Thyroid gland (tissue), 4 donors: ENCODE data around the gene FCGR1A.
"Not testable (repeated sequence)": the region's sequence is repeated elsewhere in the genome, so short reads cannot be mapped to it uniquely, and the experiment has no call there.

Source experiments
- POLR2A ChIP-seq, 2 donors: fragments of 450-650 bp; IDR thresholded peaks; one replicate each; pipeline ENCODE4 v1.6.1; 2017; ENCODE audit warnings: antibody characterized with exemption in 2 of 2, mild to moderate bottlenecking in 2 of 2, moderate library complexity in 1 of 2
- TF ChIP-seq, protein P1 (sequence below), 6 experiments: fragments of 200-600 bp in 3 of 6; fragments of 450-650 bp in 3 of 6; sonication (generic) in 3 of 6; IDR thresholded peaks; one replicate each; pipeline ENCODE4 v1.5.1; 2016 to 2019; ENCODE audit warnings: antibody characterized with exemption in 6 of 6, mild to moderate bottlenecking in 2 of 6, inconsistent platforms in 1 of 6, moderate library complexity in 1 of 6

DNA sequence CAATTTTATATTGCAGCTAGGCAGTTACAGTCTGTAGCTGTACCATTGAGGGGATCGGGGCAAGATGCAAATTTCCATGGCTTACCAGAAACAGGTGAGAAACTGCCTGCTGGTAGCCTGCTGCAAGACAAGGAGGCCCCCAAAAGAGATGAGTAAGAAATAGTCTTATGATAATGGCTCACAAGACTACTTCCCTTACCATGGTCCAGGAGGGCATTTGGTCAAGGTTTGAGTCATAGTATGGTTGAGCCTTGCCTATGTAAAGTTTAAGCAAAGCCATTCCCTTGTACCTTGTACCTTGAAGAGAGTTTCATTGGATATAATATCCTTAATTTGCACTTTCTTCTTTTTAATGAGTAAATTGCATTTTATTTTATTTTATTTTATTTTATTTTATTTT, 30.3 kb upstream of the FCGR1A start:
- TF ChIP-seq, protein P1, sequence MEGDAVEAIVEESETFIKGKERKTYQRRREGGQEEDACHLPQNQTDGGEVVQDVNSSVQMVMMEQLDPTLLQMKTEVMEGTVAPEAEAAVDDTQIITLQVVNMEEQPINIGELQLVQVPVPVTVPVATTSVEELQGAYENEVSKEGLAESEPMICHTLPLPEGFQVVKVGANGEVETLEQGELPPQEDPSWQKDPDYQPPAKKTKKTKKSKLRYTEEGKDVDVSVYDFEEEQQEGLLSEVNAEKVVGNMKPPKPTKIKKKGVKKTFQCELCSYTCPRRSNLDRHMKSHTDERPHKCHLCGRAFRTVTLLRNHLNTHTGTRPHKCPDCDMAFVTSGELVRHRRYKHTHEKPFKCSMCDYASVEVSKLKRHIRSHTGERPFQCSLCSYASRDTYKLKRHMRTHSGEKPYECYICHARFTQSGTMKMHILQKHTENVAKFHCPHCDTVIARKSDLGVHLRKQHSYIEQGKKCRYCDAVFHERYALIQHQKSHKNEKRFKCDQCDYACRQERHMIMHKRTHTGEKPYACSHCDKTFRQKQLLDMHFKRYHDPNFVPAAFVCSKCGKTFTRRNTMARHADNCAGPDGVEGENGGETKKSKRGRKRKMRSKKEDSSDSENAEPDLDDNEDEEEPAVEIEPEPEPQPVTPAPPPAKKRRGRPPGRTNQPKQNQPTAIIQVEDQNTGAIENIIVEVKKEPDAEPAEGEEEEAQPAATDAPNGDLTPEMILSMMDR (IDR thresholded peaks at IDR 0.05) = not testable (repeated sequence)
- not testable (repeated sequence) for TF ChIP-seq POLR2A (IDR thresholded peaks at IDR 0.05)
